GM10266 (cell line): Measurements from ENCODE around the gene CASQ1.

Experiments
- DNase-seq: peaks from one replicate; pipeline ENCODE4 v3.0.0; 2012; ENCODE audit errors: extremely low spot score
- CTCF ChIP-seq: IDR thresholded peaks from 2 replicates; pipeline ENCODE4 v1.5.1; 2012; ENCODE audit warnings: mild to moderate bottlenecking, low read depth; ENCODE audit not compliant: control insufficient read depth, insufficient read depth; ENCODE audit errors: missing control alignments

The CASQ1 gene

GRCh38 chr1:160168016-160168415 is 22.4 kb upstream of the CASQ1 start:
- DNase-seq = no peak

GRCh38 chr1:160168609-160169369 is 21.6 kb upstream of the CASQ1 start:
- TF ChIP-seq CTCF = no peak
- DNase-seq = no peak

More at GRCh38 chr1:160168016-160168415, 22.4 kb upstream of the CASQ1 start:
- TF ChIP-seq CTCF = no peak

GRCh38 chr1:160169553-160170399 is 20.6 kb upstream of the CASQ1 start:
- DNase-seq = peak; percentile 45
- no peak for TF ChIP-seq CTCF

- TF ChIP-seq CTCF = no peak
- DNase-seq = no peak
Measured at GRCh38 chr1:160171354-160171753, 19.0 kb upstream of the CASQ1 start.

- no peak for DNase-seq
- no peak for TF ChIP-seq CTCF
Measured at GRCh38 chr1:160171980-160172379, 18.4 kb upstream of the CASQ1 start.

GRCh38 chr1:160177231-160177630 is 13.1 kb upstream of the CASQ1 start:
- no peak for DNase-seq
- TF ChIP-seq CTCF = no peak

GRCh38 chr1:160177667-160178066 is 12.7 kb upstream of the CASQ1 start:
- TF ChIP-seq CTCF = no peak
- no peak for DNase-seq
